Measurements from ENCODE around the gene ABTB2. TPM values are rescaled to one million over a fixed set of nuclear protein-coding genes. Genes with fewer than 3 reads are reported as not detected.

Gene ABTB2
- total RNA-seq, 1 donor: 2.3 TPM

- no peaks in the 10 kb centered on the region for H3K27me3 ChIP-seq (ENCODE audit: insufficient read depth, low read length)
- H3K9me3 ChIP-seq (ENCODE audit: low read depth, low read length): no peaks in the 10 kb centered on the region
- peaks cover 51% of the 10 kb centered on the region for H3K4me1 ChIP-seq (ENCODE audit: insufficient read depth, low read length)
- H3K4me3 ChIP-seq (ENCODE audit: low read length): no peak overlapping the region
Observed at GRCh38 chr11:34341096-34341495, 16.7 kb downstream of the ABTB2 start.

GRCh38 chr11:34340653-34341052, 17.2 kb downstream of the ABTB2 start:
- Histone ChIP-seq H3K4me1 (ENCODE audit: insufficient read depth, low read length) (peaks cover 51% of the 10 kb centered on the region), H3K9me3 (ENCODE audit: low read depth, low read length) (no peaks in the 10 kb centered on the region), H3K27me3 (ENCODE audit: insufficient read depth, low read length) (no peaks in the 10 kb centered on the region), H3K4me3 (ENCODE audit: low read length) (no peak overlapping the region)

- Histone ChIP-seq H3K4me3 (ENCODE audit: low read length) (no peak overlapping the region), H3K9me3 (ENCODE audit: low read depth, low read length) (no peaks in the 10 kb centered on the region), H3K4me1 (ENCODE audit: insufficient read depth, low read length) (peaks cover 41% of the 10 kb centered on the region), H3K27me3 (ENCODE audit: insufficient read depth, low read length) (no peaks in the 10 kb centered on the region)
Observed at GRCh38 chr11:34339149-34340064, 18.4 kb downstream of the ABTB2 start.

GRCh38 chr11:34337016-34337415, 20.8 kb downstream of the ABTB2 start:
- H3K4me1 ChIP-seq (ENCODE audit: insufficient read depth, low read length): peaks cover 39% of the 10 kb centered on the region

GRCh38 chr11:34335801-34336200, 22.0 kb downstream of the ABTB2 start:
- Histone ChIP-seq H3K4me3 (ENCODE audit: low read length) (no peak overlapping the region), H3K4me1 (ENCODE audit: insufficient read depth, low read length) (peaks cover 30% of the 10 kb centered on the region), H3K9me3 (ENCODE audit: low read depth, low read length) (no peaks in the 10 kb centered on the region), H3K27me3 (ENCODE audit: insufficient read depth, low read length) (no peaks in the 10 kb centered on the region)

More at GRCh38 chr11:34337016-34337415, 20.8 kb downstream of the ABTB2 start:
- no peaks in the 10 kb centered on the region for H3K9me3 ChIP-seq (ENCODE audit: low read depth, low read length)
- no peaks in the 10 kb centered on the region for H3K27me3 ChIP-seq (ENCODE audit: insufficient read depth, low read length)
- no peak overlapping the region for H3K4me3 ChIP-seq (ENCODE audit: low read length)

- Histone ChIP-seq H3K27me3 (ENCODE audit: insufficient read depth, low read length) (no peaks in the 10 kb centered on the region), H3K4me3 (ENCODE audit: low read length) (no peak overlapping the region), H3K9me3 (ENCODE audit: low read depth, low read length) (no peaks in the 10 kb centered on the region), H3K4me1 (ENCODE audit: insufficient read depth, low read length) (peaks cover 28% of the 10 kb centered on the region)
Observed at GRCh38 chr11:34335331-34335730, 22.5 kb downstream of the ABTB2 start.

GRCh38 chr11:34333787-34334186, 24.0 kb downstream of the ABTB2 start:
- H3K4me1 ChIP-seq (ENCODE audit: insufficient read depth, low read length): peaks cover 13% of the 10 kb centered on the region
- H3K9me3 ChIP-seq (ENCODE audit: low read depth, low read length): no peaks in the 10 kb centered on the region
- H3K4me3 ChIP-seq (ENCODE audit: low read length): no peak overlapping the region
- H3K27me3 ChIP-seq (ENCODE audit: insufficient read depth, low read length): no peaks in the 10 kb centered on the region

- Histone ChIP-seq H3K4me3 (ENCODE audit: low read length) (no peak overlapping the region), H3K9me3 (ENCODE audit: low read depth, low read length) (no peaks in the 10 kb centered on the region), H3K4me1 (ENCODE audit: insufficient read depth, low read length) (peaks cover 4% of the 10 kb centered on the region), H3K27me3 (ENCODE audit: insufficient read depth, low read length) (no peaks in the 10 kb centered on the region)
Observed at GRCh38 chr11:34332524-34332923, 25.3 kb downstream of the ABTB2 start.

- H3K27me3 ChIP-seq (ENCODE audit: insufficient read depth, low read length): no peaks in the 10 kb centered on the region
Observed at GRCh38 chr11:34331736-34332135, 26.1 kb downstream of the ABTB2 start.

GRCh38 chr11:34331329-34331728, 26.5 kb downstream of the ABTB2 start:
- Histone ChIP-seq H3K9me3 (ENCODE audit: low read depth, low read length) (no peaks in the 10 kb centered on the region), H3K27me3 (ENCODE audit: insufficient read depth, low read length) (no peaks in the 10 kb centered on the region), H3K4me1 (ENCODE audit: insufficient read depth, low read length) (peaks cover 4% of the 10 kb centered on the region), H3K4me3 (ENCODE audit: low read length) (no peak overlapping the region)

More at GRCh38 chr11:34331736-34332135, 26.1 kb downstream of the ABTB2 start:
- Histone ChIP-seq H3K4me1 (ENCODE audit: insufficient read depth, low read length) (peaks cover 4% of the 10 kb centered on the region), H3K4me3 (ENCODE audit: low read length) (no peak overlapping the region), H3K9me3 (ENCODE audit: low read depth, low read length) (no peaks in the 10 kb centered on the region)

- H3K27me3 ChIP-seq (ENCODE audit: insufficient read depth, low read length): no peaks in the 10 kb centered on the region
- H3K4me1 ChIP-seq (ENCODE audit: insufficient read depth, low read length): peaks cover 4% of the 10 kb centered on the region
- no peak overlapping the region for H3K4me3 ChIP-seq (ENCODE audit: low read length)
- no peaks in the 10 kb centered on the region for H3K9me3 ChIP-seq (ENCODE audit: low read depth, low read length)
Observed at GRCh38 chr11:34330653-34331052, 27.2 kb downstream of the ABTB2 start.

- no peak overlapping the region for H3K4me3 ChIP-seq (ENCODE audit: low read length)
- peaks cover 4% of the 10 kb centered on the region for H3K4me1 ChIP-seq (ENCODE audit: insufficient read depth, low read length)
- no peaks in the 10 kb centered on the region for H3K27me3 ChIP-seq (ENCODE audit: insufficient read depth, low read length)
- no peaks in the 10 kb centered on the region for H3K9me3 ChIP-seq (ENCODE audit: low read depth, low read length)
Observed at GRCh38 chr11:34329876-34330275, 27.9 kb downstream of the ABTB2 start.

GRCh38 chr11:34328632-34328910, 29.2 kb downstream of the ABTB2 start:
- Histone ChIP-seq H3K4me3 (ENCODE audit: low read length) (no peak overlapping the region), H3K27me3 (ENCODE audit: insufficient read depth, low read length) (no peaks in the 10 kb centered on the region), H3K9me3 (ENCODE audit: low read depth, low read length) (no peaks in the 10 kb centered on the region), H3K4me1 (ENCODE audit: insufficient read depth, low read length) (peaks cover 4% of the 10 kb centered on the region)

- Histone ChIP-seq H3K27me3 (ENCODE audit: insufficient read depth, low read length) (no peaks in the 10 kb centered on the region), H3K9me3 (ENCODE audit: low read depth, low read length) (no peaks in the 10 kb centered on the region), H3K4me3 (ENCODE audit: low read length) (no peak overlapping the region), H3K4me1 (ENCODE audit: insufficient read depth, low read length) (peaks cover 4% of the 10 kb centered on the region)
Observed at GRCh38 chr11:34327804-34328631, 29.8 kb downstream of the ABTB2 start.

GRCh38 chr11:34324466-34324865, 33.3 kb downstream of the ABTB2 start:
- Histone ChIP-seq H3K9me3 (ENCODE audit: low read depth, low read length) (no peaks in the 10 kb centered on the region), H3K4me3 (ENCODE audit: low read length) (no peak overlapping the region), H3K27me3 (ENCODE audit: insufficient read depth, low read length) (no peaks in the 10 kb centered on the region), H3K4me1 (ENCODE audit: insufficient read depth, low read length) (no peaks in the 10 kb centered on the region)
